Right renal pelvis (tissue), 4 donors: ENCODE data around the gene MRPL34. TPM values are rescaled to one million over a fixed set of nuclear protein-coding genes. Genes with fewer than 3 reads are reported as not detected.

Source experiments
- DNase-seq, 4 donors: peaks; one replicate each; pipeline ENCODE4 v3.0.0-alpha.2; 2013; ENCODE audit warnings: low read depth in 4 of 4, low spot score in 3 of 4, missing footprints in 1 of 4
- polyA plus RNA-seq, 4 donors: library from polyadenylated mRNA; unstranded; fragments of 120-200 nt; gene quantifications; one replicate each; pipeline ENCODE4 v1.2.1, GENCODE V29; 2013; ENCODE audit not compliant: insufficient read length in 4 of 4

MRPL34 gene
- polyA plus RNA-seq, 4 donors = 47.7 to 63.3 (median 51.3) TPM

DNA sequence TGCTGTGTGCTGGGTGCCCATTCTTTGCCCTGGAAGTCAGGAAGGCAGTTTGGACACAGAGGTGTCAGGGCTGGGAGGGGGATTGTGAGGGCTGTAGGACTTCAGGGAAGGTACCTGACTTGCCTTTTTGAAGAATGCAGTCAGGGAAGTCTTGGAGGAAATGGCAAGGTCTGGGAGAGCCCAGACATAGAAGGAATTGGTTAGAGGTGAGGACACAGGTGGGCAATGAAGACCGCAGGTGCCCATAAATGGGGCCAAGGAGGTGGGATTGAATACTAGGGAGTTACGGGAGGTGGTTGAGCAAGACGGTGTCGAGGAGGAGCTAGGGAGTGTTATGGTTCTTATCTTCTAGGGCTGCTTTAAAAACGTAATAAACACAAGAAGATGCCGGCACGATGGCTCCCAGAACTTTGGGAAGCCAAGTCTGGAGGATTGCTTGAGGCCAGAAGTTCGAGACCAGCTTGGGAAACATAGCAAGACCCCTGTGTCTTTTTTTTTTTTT, 2.3 kb downstream of the MRPL34 start:
- no peak for DNase-seq

DNA sequence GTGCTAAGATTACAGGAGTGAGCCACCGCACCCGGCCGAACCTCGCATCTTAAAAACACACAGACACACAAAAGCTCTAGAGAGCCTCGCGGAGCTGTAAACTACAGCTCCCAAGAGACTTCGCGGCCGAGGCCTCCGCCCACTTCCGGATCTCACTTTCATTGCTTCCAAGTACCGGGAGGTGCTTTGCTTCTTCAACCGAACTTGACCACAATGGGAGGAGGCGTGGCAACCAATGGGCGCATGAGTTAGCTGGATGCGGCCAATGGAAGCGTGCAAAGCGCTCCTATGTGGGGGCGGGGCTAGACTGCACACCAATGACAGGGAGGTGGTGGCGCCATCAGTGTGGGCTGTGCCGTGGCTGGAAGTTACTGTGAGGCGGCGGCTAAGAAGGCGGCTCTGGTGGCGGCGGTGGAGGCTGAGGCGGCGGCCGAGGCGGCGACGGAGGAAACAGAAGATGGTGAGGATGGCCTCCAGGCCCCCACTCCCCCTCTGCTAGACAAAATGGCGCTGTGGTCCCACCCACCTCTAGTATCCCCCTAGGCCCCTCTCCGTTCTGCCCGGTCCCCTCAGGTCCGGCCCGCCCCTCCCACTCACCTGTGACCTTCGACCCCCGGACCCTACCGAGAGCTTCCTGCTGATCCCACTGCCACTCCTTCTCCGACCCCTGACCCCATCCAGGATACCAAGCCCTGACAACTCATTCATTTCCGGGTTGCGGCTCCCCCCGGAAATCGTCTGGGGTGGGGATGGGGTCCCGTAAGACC, 3.7 kb downstream of the MRPL34 start, which contains the start of gene DDA1:
TSS of gene DDA1 (plus strand) at position 366 of the 767 bp plus-strand sequence. CDS start at position 458, 92 bp downstream.
- DNase-seq = peak; percentile 95 to 99 (median 98)

DNA sequence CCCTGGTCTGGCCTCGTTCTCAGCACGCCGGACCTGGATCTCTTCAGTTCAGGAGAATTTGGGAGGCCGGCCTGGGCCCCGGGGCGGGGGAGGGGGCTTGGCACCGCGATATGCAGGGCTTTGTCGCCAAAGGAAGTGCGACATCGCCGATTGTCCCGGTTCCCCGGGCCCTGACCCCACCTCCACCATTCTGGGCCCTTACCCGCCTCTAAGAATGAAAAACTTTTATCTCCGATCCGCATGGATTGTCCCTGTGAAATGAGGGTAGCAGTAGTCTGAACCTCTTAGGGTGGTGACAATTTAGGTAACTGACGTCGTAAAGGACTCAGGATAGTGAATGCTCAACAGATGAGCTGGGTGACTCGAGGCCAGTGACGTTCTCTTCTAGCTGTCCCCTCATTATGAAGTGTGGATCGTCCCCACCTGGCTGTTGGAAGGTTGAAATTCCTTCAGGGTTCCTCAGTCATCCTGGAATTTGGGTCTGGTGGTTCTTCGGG, 4.3 kb downstream of the MRPL34 start:
- DNase-seq = no peak

DNA sequence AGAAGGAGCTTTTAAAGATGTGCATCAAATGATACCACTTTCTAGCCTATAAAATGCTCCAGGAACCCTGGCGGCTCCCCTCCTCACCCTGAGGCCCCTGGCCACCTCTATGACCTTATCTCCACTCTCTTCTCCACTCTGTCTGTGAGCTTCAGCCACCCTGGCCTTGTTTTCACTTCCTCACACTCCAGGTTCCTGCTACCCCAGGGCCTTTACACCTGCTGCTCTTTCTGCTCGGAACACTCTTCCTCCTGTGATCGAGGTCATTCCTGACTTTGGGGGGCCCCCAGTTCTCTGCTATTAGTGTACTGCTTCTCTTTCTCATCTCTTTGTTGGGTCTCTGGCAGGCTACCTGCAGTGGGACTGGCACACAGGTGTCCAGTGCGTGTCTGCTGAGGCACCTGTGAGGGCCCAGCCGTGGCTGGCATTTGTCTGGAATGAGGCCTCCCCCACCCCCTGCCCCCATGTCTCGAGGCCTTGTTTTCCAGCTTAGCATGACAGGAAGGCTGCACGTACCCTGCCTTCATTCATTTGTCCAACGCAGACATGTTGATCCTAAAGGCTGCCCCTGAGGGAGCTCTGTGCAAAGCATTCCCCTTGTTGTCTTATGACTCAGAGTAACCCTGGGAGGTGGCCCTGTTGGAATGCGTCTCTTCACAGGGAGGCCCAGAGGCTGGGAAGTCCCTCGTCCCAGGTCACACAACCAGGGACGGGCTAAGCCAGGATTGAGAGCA, 6.0 kb downstream of the MRPL34 start:
- DNase-seq = no peak

DNA sequence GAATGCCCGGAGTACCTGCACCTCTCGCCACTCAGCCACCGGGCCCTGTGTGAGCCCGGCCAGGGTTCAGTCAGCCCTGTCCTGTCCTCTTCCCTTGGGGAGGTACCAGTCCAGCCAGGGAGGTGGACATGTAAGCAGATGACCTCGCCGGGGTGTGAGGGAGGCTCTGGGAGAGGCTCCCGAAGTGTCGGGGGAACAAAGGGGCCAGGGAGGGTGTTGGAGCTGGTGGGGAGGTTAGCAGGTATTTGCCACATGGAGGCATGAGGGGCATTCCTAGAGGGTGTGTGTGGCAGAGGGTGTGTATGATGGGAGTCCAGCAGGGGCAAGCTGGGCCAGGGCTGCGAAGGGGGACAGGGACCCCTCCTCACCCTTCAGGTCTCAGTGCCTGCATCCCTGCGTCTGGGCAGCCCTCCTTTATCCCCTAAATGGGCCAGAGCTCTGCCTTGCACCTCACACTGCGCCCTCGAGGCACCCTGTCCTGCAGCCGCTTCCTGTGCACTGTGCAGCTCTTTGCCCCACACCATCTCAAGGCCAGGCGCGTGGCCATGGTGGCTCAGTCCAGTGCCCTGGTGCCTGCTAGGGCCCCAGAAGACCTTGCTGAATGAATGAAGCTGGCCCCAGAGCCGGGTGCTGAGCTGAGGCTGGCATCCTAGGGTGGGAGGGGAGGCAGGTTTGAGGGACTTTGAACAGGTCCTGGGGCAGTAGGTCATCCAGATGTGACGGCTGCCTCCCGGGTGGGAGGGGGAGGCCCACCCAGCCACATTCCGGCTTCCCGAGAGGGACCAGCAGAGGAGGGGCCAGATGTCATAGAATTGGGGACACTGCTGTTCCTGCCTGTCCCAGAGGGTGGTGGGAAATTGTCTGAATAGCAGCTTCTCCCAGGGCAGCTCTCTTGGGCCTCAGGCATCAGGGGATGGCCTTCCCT, 6.8 kb downstream of the MRPL34 start:
- DNase-seq = no peak

DNA sequence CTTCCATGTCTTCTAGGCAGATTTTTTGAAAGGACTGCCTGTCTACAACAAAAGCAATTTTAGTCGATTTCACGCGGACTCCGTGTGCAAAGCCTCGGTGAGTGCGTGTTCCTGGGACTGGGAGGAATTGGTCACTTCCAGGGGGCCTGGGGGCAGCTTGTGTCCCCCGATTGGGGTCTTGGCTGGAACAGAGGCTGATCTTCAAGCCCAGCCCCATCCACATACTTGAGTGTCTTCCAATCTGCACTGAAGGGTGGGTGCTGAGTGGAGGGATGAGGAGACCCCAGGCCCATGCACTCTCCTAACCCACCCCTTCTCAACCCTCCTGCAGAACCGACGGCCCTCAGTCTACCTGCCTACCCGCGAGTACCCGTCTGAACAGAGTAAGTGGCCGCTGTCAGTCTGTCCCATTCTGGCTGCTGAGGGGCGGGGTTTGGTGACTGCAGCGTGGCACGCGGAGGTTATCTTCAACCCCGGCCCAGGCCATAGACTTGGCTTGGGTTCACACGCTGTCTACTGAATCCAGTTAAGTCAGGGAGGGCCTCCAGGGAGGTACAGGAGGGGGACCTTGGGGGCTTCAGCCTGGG, 8.4 kb downstream of the MRPL34 start:
- no peak for DNase-seq

DNA sequence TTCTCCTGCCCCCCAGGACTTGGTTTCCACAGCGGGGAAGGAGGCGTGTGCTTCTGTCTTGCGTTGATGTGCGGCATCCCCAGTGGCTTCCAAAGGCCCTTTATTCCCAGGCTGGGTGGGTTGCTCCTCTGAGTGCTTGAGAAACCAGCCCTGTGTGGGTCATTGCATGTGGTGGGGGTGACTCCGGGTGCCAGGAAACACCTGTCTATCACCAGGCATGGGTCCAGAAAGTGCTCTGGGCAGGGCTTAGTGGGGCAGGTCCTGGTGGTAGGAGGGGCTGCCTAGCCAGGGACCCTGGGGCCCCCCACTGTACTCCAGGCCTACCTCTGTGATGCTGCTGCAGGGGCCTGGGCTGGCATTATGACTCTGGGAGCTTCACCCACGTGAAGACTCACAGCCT, 13.3 kb downstream of the MRPL34 start:
- no peak for DNase-seq

DNA sequence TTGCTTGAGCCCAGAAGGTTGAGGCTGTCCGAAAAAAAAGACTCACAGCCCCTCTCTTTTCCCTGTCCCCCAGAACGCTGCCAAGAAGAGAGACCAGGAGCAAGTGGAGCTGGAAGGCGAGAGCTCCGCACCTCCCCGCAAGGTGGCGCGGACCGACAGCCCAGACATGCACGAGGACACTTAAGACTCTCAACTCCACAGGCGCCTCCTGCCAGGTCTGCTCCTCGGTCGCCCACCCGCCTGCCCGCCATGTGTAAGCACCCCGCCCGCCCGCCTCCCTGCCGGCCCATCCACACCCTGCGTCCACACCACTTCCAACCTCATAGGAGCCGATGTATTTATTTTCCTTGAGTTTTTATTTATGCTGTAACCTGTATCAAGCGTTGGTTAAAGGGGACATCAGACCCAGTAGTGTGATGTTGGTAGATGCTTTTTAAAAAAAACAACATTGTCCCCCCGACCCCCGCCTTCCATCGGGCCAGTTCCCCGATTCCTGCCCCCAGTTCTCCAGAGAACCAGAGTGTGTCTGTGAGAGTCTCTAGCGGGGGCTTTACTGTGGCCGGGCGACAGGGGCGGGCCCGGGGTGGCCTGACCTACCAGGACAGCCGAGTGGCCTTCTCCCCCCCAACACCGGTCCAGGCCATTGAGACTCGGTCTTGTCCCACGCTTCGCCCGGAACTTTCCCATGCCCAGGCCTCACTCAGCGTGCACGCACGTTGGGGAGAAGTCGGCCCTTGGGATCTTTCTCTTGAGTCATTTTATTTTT, 14.0 kb downstream of the MRPL34 start:
- DNase-seq = no peak

DNA sequence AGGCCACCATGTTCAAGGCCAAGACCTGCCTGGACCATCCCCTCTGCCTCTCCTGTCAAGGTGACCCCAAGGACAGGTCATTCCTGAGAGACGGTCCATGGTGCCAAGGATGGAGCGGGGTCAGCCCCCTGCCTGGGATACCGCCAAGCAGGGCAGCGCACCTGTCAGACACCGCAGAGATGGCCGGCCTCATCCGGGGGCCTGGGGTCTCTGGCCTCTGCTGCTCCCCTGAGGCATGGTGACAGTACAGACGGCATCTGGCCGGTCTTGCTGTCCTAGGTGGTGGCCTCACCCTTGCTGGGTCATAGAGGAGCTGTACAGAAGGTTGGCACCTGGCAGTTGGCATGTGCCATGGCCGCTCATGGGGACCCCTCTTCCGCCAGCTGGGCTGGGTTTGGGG, 14.8 kb downstream of the MRPL34 start:
- no peak for DNase-seq

DNA sequence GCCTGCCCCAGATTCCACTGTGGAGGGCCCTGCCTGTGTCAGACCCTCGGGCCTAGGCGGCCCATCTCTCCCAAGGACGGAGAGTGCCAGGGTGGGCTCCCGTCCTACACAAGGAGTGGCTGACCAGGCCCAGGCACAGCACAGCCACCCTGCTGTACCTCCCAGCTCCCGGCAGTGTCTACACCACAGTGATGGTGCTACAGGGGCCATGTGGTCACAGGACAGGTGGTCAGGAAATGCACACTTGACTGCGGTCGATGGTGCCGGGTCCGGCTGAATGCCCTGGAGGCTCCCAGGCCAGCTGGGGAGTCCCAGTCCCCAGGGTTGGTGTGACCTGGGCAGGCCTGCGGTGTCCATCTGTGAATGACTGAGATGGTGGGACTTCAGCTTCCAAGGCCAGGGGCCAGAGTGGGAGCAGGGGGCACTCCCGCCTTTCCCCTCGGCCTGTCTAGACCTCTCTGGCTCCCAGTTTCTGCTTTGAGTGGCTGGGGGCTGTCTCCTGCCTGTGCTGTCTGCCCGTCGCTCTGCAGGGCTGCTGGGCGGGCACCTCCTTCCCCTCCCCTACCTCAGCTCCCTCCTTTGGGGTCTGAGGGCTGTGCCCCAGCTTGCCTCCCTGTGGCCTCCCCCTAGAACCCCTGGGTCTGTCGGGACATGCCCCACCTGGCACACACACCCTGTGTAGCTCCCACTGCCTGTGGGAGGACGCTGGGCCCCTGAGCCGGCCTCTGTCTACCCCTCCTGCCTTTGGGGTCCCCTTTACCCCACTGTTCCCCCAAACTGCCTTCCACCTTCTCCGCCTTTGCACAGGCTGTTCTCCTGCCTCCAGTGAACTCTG, 16.2 kb downstream of the MRPL34 start:
- DNase-seq = no peak

DNA sequence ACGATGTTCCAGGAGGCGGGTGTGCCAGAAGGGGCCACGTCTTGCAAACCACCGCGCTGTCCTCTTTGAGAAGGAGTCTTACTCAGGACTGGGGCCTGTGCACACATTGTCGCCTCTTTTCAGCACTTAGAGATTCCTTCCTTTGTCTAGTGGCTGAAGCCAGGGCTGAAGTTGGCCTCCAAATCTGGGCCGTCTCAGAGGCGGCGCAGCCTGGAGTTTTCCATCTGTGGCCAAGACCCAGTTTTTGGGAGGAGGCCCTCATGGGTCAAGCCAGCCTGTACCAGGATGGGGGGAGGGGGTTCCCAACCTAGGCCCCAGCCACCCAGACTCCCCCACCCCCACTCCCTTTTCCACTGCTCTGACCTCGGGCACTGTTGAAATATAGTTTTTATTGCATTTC, 17.2 kb downstream of the MRPL34 start:
- DNase-seq = no peak

DNA sequence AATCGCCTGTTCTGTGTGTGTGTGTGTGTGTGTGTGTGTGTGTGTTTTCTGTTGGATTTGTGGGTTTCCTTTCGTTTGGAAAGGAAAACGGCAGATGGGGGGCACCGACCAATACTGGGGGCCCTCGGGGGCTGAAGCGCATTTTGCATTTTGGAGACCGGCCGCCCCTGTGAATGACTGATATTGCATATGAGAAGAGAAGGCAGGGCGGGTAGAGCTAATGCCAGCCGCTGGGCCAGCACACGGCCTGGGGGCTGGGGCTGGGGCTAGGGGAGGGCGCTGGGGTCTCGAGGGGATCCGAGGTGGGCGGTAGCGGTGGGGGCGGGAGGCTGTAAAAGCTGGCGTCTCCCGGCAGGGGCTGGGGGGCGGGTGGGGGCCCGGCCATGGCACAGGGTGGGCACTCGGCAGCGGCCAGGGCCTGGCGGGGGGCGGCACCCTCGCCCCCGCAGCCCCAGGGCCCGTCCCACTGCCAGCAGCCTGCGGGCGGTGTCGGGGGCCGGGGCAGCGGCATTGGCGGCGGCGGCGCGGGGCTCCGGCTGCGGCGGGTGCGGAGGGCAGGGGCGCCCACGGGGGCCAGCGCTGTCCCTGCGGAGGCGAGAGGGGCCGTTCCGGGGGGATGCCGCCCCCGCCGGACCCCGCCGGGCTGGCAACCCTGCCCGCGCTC, 17.8 kb downstream of the MRPL34 start:
- DNase-seq = no peak

DNA sequence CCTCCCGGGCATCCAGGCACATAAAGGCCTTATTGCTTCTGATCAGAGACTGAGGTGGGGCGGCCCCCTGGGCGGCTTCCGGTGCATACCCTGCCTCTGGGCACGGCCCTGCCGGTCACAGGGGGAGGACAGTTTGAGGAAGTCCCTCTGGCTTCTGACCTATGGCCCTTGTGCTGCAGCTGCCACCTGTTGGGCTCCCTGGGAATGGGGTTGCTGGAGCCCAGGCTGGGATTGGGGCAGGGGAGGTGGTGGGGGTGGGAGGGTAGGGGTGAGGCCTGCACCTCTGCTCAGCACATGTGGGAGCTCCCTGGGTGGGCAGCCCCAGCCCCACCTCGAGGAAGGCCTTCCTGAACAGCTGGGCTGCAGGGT, 18.3 kb downstream of the MRPL34 start:
- DNase-seq = no peak

DNA sequence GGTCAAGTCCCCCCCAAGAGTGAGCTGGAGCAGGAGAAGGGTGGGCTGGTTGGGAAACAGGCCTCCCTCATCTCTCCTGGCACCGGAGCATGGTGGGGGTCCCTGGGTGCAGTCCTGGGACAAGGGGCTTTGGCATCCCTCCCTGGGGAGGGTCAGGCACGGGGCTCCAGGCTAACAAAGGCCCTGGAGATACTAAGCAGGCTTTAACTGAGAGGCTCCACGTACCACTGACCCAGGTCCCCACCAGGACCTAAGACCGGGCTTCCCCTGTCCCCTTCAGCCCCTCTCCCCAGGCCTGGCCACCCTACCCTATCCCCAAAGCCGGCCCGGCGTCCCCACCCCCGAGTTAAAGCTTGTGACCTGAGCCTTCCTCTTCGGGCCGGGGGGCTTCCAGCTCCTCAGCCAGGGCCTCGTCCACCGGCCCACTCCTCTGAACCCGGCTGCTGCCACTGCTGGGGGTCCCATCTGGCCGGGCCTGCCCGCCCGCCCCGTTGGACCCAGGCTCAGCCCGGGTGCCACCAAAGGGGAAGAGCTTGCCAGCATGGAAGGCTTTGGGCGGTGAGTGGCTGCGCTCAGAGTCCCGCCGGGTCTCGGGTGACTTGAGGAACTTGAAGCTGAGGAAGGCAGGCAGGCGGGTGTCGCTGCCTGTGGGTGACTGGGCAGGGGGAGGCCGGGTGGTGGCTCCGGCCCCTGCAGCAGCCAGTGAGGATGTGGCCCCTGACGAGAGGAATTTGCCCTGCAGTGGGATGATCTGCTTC, 18.9 kb downstream of the MRPL34 start:
- no peak for DNase-seq

DNA sequence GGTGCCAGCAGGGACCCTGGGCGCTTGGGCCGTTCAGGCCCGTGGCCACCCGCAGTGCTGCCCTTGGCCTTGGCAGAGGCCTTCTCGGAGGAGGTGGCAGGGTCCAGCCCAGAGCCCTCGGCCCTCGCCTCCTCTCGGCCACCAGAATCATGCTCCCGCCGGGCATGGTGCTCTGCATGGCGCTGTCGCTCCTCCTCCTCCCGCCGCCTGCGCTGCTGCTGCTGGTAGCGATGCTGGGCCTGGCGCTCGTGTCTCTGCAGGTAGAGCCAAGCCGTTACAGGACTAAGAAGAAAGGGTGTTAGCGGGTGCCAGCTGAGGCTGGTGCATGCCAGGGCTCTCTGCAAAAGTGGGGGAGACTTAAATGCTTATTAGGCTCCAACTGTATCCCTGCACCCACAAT, 19.5 kb downstream of the MRPL34 start:
- no peak for DNase-seq

DNA sequence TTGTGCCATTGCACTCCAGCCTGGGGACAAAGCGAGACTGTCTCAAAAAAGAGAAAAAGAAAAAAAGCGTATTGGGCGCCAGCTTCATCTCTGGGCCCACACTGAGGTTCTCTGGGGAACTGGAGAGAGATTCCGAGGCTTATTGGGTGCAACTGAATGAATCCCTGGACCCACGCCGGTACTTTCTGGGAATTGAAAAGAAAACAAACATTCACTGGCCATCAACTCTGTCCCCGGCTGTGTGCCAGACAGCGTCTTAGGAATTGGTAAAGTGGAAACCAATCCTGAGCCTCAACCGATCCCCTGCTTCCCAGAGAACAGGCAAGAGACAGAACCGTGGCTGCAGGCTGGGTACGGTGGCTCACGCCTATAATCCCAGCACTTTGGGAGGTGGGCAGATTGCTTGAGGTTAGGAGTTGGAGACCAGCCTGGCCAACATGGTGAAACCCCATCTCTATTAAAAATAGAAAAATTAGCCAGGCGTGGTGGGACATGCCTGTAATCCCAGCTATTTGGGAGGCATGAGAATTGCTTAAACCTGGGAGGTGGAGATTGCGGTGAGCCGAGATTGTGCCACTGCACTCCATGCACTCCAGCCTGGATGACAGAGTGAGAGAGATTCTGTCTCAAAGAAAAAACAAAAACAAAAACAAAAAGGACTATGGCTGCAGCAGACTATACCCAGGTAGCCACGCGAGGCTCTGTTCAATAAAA, 20.4 kb downstream of the MRPL34 start:
- no peak for DNase-seq

DNA sequence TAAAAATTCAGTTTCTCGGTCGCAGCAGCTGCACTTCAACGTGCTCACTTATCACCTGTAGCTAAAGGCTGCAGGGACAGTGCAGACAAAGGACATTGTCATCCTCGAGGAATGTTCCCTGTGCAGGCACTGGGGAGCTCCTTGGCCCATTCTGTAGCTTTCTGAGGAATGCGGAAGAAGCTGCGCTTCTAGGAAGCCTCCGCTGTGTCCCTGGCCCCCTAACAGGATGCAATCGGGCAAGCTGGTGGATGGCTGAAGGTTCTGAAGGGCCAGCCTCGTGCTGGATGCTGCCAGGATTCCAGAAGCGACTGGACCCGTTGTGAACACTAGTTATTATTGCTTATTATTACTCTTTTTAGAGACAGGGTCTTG, 20.9 kb downstream of the MRPL34 start:
- no peak for DNase-seq
